HEK293T (cell line): ENCODE data around the gene PLXNB3.
A peak's percentile ranks its signal among the peaks of the same experiment; 100 is the strongest.

Experiments used
- CTCF ChIA-PET: fragments of 350-600 bp; formaldehyde crosslinking; extraction: SDS; loops from one replicate; lab custom pipeline; 2021; ENCODE audit warnings: antibody characterized with exemption, inconsistent platforms; lab: Yijun Ruan, JAX
- POLR2A ChIA-PET: fragments of 350-600 bp; formaldehyde crosslinking; extraction: SDS; loops from one replicate; lab custom pipeline; 2020; ENCODE audit warnings: antibody characterized with exemption, inconsistent platforms; lab: Yijun Ruan, JAX
- DNase-seq: peaks from one replicate; pipeline ENCODE4 v3.0.0; 2012; ENCODE audit warnings: mixed read lengths; ENCODE audit errors: extremely low spot score
- ARNT ChIP-seq: fragments of 450-650 bp; IDR thresholded peaks from 2 replicates; pipeline ENCODE4 v1.6.1; 2017; ENCODE audit warnings: mild to moderate bottlenecking
- BHLHE40 ChIP-seq: fragments of 450-650 bp; IDR thresholded peaks from 2 replicates; pipeline ENCODE4 v1.6.1; 2016; ENCODE audit warnings: mild to moderate bottlenecking, moderate library complexity, borderline replicate concordance
- CTBP1 ChIP-seq: fragments of 450-650 bp; IDR thresholded peaks from 2 replicates; pipeline ENCODE4 v1.6.1; 2016; ENCODE audit warnings: borderline replicate concordance
- ELF4 ChIP-seq: fragments of 450-650 bp; IDR thresholded peaks from 2 replicates; pipeline ENCODE4 v1.6.1; 2017; ENCODE audit warnings: antibody characterized with exemption
- FOXA1 ChIP-seq: fragments of 450-650 bp; IDR thresholded peaks from 2 replicates; pipeline ENCODE4 v1.6.1; 2016; ENCODE audit warnings: mild to moderate bottlenecking
- FOXK2 ChIP-seq: fragments of 450-650 bp; IDR thresholded peaks from 2 replicates; pipeline ENCODE4 v1.6.1; 2016; ENCODE audit warnings: mild to moderate bottlenecking
- FOXM1 ChIP-seq: fragments of 450-650 bp; IDR thresholded peaks from 2 replicates; pipeline ENCODE4 v1.6.1; 2017; ENCODE audit warnings: mild to moderate bottlenecking, borderline replicate concordance
- HDGF ChIP-seq: fragments of 450-650 bp; IDR thresholded peaks from 2 replicates; pipeline ENCODE4 v1.6.1; 2017; ENCODE audit warnings: antibody characterized with exemption, borderline replicate concordance
- L3MBTL2 ChIP-seq: fragments of 450-650 bp; conservative IDR thresholded peaks from 2 replicates; pipeline ENCODE4 v1.6.1; 2016; ENCODE audit warnings: mild to moderate bottlenecking
- LEF1 ChIP-seq: fragments of 450-650 bp; IDR thresholded peaks from 2 replicates; pipeline ENCODE4 v1.6.1; 2017; ENCODE audit warnings: mild to moderate bottlenecking, borderline replicate concordance
- NFRKB ChIP-seq: fragments of 450-650 bp; IDR thresholded peaks from 2 replicates; pipeline ENCODE4 v1.6.1; 2016; ENCODE audit warnings: mild to moderate bottlenecking, moderate library complexity
- PKNOX1 ChIP-seq: fragments of 450-650 bp; IDR thresholded peaks from 2 replicates; pipeline ENCODE4 v1.6.1; 2016
- SP1 ChIP-seq: fragments of 450-650 bp; IDR thresholded peaks from 2 replicates; pipeline ENCODE4 v1.6.1; 2017
- SUZ12 ChIP-seq: fragments of 450-650 bp; IDR thresholded peaks from 2 replicates; pipeline ENCODE4 v1.6.1; 2016; ENCODE audit warnings: mild to moderate bottlenecking
- TARDBP ChIP-seq: fragments of 450-650 bp; IDR thresholded peaks from 2 replicates; pipeline ENCODE4 v1.6.1; 2016
- ZNF384 ChIP-seq: fragments of 450-650 bp; IDR thresholded peaks from 2 replicates; pipeline ENCODE4 v1.6.1; 2016

The PLXNB3 gene

DNA sequence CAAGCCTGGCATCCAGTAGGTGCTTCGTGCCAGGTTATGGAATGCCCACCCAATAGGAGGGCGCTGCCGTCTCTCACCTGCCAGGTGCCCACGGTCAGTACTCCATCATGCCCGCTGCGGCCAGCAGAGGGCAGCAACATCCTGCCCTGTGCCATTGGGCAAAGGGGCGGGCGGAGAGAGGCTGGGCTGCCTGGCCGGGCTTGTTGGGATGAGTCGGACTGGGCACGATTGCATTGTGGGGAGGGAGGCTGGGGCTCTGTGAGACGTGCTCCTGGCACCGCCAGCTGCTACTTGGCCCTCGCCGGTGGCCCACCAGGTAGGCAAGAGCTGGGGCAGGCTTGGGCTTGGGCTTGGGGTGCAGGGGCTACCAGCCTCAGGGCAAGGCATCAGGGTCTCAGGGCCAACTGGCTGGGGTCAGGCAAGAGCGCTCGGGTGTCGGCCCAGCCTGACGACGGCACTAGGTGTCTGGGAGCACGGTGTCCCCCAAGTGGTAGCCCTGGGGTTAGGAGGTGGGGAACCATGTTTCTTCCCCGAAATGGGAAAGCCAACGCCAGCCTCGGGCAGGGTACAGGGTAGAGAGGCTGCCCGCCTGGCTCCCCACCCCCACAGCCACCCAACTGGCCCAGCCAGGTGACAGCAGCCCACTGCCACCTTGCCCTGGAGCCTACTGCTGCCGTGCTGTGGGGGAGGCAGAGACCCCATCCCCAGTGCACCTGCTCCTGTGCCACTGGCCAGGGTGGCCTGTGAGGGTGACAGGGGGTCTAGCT is at the start of gene PLXNB3:
Gene PLXNB3, plus strand, starts transcription at position 261 of the 767 bp plus-strand sequence. CDS start 1,287 bp downstream, outside the sequence.
- POLR2A ChIA-PET = no interaction called here
- DNase-seq = peak; percentile 80
- CTCF ChIA-PET = interaction anchor here (0.6 to 2.1 kb wide), 6 partner anchors 28 to 1256 kb away, joined by 3 to 15 read pairs (median 3); partner anchors contain the start of gene RENBP
- TF ChIP-seq SP1 = no peak
- no peak for TF ChIP-seq ARNT
- TF ChIP-seq FOXK2 = no peak
- no peak for TF ChIP-seq NFRKB
- no peak for TF ChIP-seq L3MBTL2
- TF ChIP-seq TARDBP = no peak
- no peak for TF ChIP-seq SUZ12

DNA sequence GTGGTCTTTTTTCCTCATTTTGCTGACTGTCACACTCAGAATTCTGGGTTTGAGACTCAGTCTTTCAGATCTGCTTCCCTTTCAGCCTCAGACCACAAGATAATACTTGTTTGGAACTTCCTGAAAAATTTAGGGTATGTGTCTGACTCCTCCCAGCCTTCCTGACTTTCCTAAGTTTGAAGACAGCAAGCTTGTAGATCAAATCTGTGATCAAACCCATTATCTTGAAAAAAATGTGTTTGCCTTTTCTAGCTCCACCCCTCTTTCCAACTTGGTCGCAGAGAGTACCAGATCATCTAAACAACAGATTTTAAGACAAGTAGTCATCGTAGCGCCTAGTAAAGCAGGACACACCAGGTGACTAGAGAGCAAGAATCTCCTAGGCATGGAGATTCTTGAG is 49.8 kb upstream of the PLXNB3 start:
- DNase-seq = no peak
- TF ChIP-seq BHLHE40 = no peak
- no peak for TF ChIP-seq TARDBP
- no peak for TF ChIP-seq SP1
- TF ChIP-seq LEF1 = no peak
- ChIA-PET POLR2A (interaction anchor here (1.8 kb wide), 1 partner anchor 9 kb away, joined by 5 read pairs; the partner anchor contains the start of gene BCAP31), CTCF (interaction anchor here (0.9 kb wide), 1 partner anchor 46 kb away, joined by 4 read pairs; no protein-coding TSS in a partner anchor)

DNA sequence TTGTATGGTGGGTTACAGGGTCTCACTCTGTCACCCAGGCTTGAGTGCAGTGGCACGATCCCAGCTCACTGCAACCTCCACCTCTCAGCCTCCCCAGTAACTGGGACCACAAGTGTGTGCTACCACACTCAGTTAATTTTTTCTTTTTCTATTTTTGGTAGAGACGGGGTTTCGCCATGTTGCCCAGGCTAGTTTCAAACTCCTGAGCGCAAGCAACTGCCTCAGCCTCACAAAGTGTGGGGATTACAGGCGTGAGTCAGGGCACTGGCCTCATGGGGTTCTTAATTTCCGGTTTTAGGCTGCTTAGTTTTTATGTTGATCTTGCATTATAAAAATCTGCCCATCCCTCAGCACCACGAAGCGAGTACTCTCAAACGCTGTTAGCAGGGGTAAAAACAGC is 46.6 kb upstream of the PLXNB3 start:
- ChIA-PET CTCF (no interaction called here), POLR2A (no interaction called here)
- no peak for DNase-seq
- TF ChIP-seq PKNOX1 (no peak), TARDBP (no peak), SUZ12 (no peak), FOXA1 (no peak), NFRKB (no peak), ARNT (no peak), HDGF (no peak), BHLHE40 (no peak), SP1 (no peak), L3MBTL2 (no peak), ELF4 (no peak), LEF1 (no peak), FOXM1 (no peak), CTBP1 (no peak), ZNF384 (no peak), FOXK2 (no peak)

- POLR2A ChIA-PET = no interaction called here
- CTCF ChIA-PET = interaction anchor here (3.4 kb wide), 1 partner anchor 10 kb away, joined by 17 read pairs; no protein-coding TSS in a partner anchor
Measured at GRCh38 chrX:153719238-153719637, 44.8 kb upstream of the PLXNB3 start.

DNA sequence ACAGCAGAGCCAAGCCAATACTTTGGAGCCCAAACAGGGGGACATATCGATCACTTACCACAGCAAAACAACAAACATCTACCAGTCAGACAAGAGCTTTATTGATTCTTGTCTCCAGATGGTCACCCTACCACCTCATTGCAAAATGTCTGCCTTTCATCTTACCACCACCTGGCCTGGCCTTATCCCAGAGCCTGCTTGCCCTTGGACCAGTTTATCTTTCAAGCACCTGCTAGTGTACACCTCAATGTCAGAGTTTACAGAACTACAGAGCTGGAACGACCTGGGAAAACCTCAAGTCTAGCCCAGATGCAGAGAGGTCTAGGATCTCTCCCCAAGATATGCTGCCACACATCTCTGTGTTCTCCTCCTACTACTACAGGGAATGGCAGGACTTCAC is 44.3 kb upstream of the PLXNB3 start:
- TF ChIP-seq FOXK2 = no peak
- TF ChIP-seq BHLHE40 = no peak
- TF ChIP-seq LEF1 = no peak
- no peak for TF ChIP-seq FOXM1
- no peak for TF ChIP-seq NFRKB
- no peak for TF ChIP-seq PKNOX1
- TF ChIP-seq HDGF = no peak
- TF ChIP-seq CTBP1 = no peak
- TF ChIP-seq ELF4 = no peak
- no peak for TF ChIP-seq SUZ12
- TF ChIP-seq ZNF384 = no peak
- no peak for TF ChIP-seq TARDBP
- no peak for TF ChIP-seq ARNT
- no peak for TF ChIP-seq L3MBTL2
- TF ChIP-seq SP1 = no peak
- TF ChIP-seq FOXA1 = no peak
- ChIA-PET CTCF (interaction anchor here (3.4 kb wide), 1 partner anchor 11 kb away, joined by 17 read pairs; no protein-coding TSS in a partner anchor), POLR2A (no interaction called here)
- DNase-seq = no peak

More at GRCh38 chrX:153719238-153719637, 44.8 kb upstream of the PLXNB3 start:
- DNase-seq = no peak
- TF ChIP-seq FOXK2 = no peak
- TF ChIP-seq FOXA1 = no peak
- no peak for TF ChIP-seq CTBP1
- TF ChIP-seq SP1 = no peak
- no peak for TF ChIP-seq L3MBTL2
- no peak for TF ChIP-seq SUZ12

DNA sequence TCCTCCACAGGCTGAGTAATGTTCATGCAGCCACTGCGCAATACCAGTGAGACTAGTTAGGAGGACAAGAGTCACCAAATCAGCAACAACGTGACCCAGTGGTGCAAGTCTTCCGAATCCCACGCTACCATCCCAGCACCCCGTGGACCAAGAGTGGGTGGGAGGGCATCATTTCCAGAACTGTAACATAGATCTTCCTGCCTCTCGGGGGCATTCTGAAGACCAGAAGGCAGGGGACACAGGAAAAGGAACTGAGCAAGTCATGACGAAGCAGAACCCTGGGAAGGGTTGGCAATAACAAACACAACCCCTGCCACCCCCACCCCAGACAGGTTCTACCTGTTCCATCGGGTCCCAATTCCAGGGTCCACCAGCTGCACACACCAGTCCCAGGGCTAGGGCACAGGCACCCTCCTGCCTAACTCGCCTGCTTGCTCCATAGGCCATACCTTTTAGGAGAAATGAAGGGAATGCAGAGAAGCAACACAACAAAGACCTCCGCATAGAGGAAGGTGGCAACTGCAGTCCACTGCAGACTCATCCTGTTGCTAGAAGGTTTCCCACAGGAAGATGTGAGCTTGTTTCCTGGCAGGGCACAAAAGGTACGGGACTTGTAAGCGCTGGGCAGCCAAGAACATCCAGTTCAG is 41.2 kb upstream of the PLXNB3 start:
- DNase-seq = no peak
- ChIA-PET POLR2A (interaction anchor here (1.4 kb wide), 1 partner anchor 9 kb away, joined by 5 read pairs; no protein-coding TSS in a partner anchor), CTCF (no interaction called here)
- TF ChIP-seq TARDBP (no peak), LEF1 (no peak), FOXM1 (no peak), FOXK2 (no peak), ELF4 (no peak), BHLHE40 (no peak), SUZ12 (no peak), PKNOX1 (no peak)
